Activated CD4-positive, alpha-beta T cell treated with anti-CD3 and anti-CD28 coated beads for 36 hours (primary cell): ENCODE measurements around the gene R3HDML. TPM values are rescaled to one million over a fixed set of nuclear protein-coding genes. Genes with fewer than 3 reads are reported as not detected.
A peak's percentile ranks its signal among the peaks of the same experiment; 100 is the strongest.
"Not testable (repeated sequence)": the region's sequence is repeated elsewhere in the genome, so short reads cannot be mapped to it uniquely, and the experiment has no call there.

Experiments used
- ATAC-seq: fragments of 200-7000 bp; cut with Tn5 transposase; one replicate; pipeline ENCODE4 v1.10.0; 2021; ENCODE audit warnings: mild to moderate bottlenecking, moderate library complexity
- CTCF ChIA-PET: fragments of 350-600 bp; sonication (Branson Sonifier 250); formaldehyde crosslinking; loops from one replicate; lab custom pipeline; 2021; ENCODE audit warnings: antibody characterized with exemption; lab: Charles Lee
- POLR2A ChIA-PET: fragments of 350-600 bp; sonication (Branson Sonifier 250); formaldehyde crosslinking; loops from one replicate; lab custom pipeline; 2021; ENCODE audit warnings: antibody characterized with exemption, inconsistent platforms; lab: Charles Lee
- DNase-seq: peaks from one replicate; pipeline ENCODE4 v3.0.0-alpha.2; 2020
- H3K27ac Mint-ChIP-seq: one replicate; pipeline ENCODE4 v1.8.0; 2021; ENCODE audit warnings: mixed read lengths
- H3K27me3 Mint-ChIP-seq: one replicate; pipeline ENCODE4 v1.8.0; 2021; ENCODE audit warnings: mixed read lengths
- H3K36me3 Mint-ChIP-seq: one replicate; pipeline ENCODE4 v1.8.0; 2021; ENCODE audit warnings: low read depth, mixed read lengths
- H3K4me1 Mint-ChIP-seq: one replicate; pipeline ENCODE4 v1.8.0; 2021; ENCODE audit warnings: mixed read lengths
- H3K4me3 Mint-ChIP-seq: one replicate; pipeline ENCODE4 v1.8.0; 2021; ENCODE audit warnings: mild to moderate bottlenecking, moderate library complexity, mixed read lengths
- H3K9me3 Mint-ChIP-seq: one replicate; pipeline ENCODE4 v1.8.0; 2021; ENCODE audit warnings: low read depth, mixed read lengths
- intact Hi-C, 2 experiments: fragments of 100-400 bp; cut with DNase I in 1 of 2; cut with micrococcal nuclease in 1 of 2; formaldehyde crosslinking; loops; one replicate each; pipeline versions ENCODE4 v1.14.2 to v1.15.1; 2022 to 2024; cut with DNase I, micrococcal nuclease
- total RNA-seq, 2 experiments: library from RNA; stranded (reverse); gene quantifications; one replicate each; pipeline ENCODE4 v1.2.3, GENCODE V29; 2021

The R3HDML gene
- not detected for total RNA-seq

GRCh38 chr20:44336725-44337380, at the start of gene R3HDML:
Gene R3HDML (plus strand): TSS chr20:44337043. CDS start chr20:44337158, 115 bp downstream.
- H3K36me3 Mint-ChIP-seq: no peaks in the 10 kb centered on the region
- no peak for ATAC-seq
- no peak within 1 kb of the TSS for H3K27ac Mint-ChIP-seq
- intact Hi-C loops: no loop called here
- CTCF ChIA-PET: no interaction called here
- no peak for DNase-seq
- peaks cover 6% of the 10 kb centered on the region for H3K27me3 Mint-ChIP-seq
- no peaks in the 10 kb centered on the region for H3K4me1 Mint-ChIP-seq
- no peaks in the 10 kb centered on the region for H3K9me3 Mint-ChIP-seq
- POLR2A ChIA-PET: no interaction called here
- no peak within 1 kb of the TSS for H3K4me3 Mint-ChIP-seq

- intact Hi-C loops: no loop called here
- no peaks in the 10 kb centered on the region for H3K9me3 Mint-ChIP-seq
- peaks cover 2% of the 10 kb centered on the region for H3K4me1 Mint-ChIP-seq
- H3K36me3 Mint-ChIP-seq: peaks cover 11% of the 10 kb centered on the region
- H3K27me3 Mint-ChIP-seq: no peaks in the 10 kb centered on the region
- ChIA-PET CTCF (interaction anchor here (1.0 kb wide), 1 partner anchor 71 kb away, joined by 3 read pairs; no protein-coding TSS in a partner anchor), POLR2A (no interaction called here)
- ATAC-seq (no peak), DNase-seq (no peak)
- no peak overlapping the region for H3K4me3 Mint-ChIP-seq
- H3K27ac Mint-ChIP-seq: no peak overlapping the region
Observed at GRCh38 chr20:44287272-44288097, 49.4 kb upstream of the R3HDML start.

GRCh38 chr20:44288252-44288651, 48.6 kb upstream of the R3HDML start:
- ChIA-PET POLR2A (no interaction called here), CTCF (no interaction called here)
- no peak for ATAC-seq

GRCh38 chr20:44291754-44292153, 45.1 kb upstream of the R3HDML start:
- no peak overlapping the region for H3K27ac Mint-ChIP-seq
- H3K27me3 Mint-ChIP-seq: no peaks in the 10 kb centered on the region
- H3K4me1 Mint-ChIP-seq: peaks cover 2% of the 10 kb centered on the region
- ATAC-seq (no peak), DNase-seq (no peak)
- ChIA-PET POLR2A (no interaction called here), CTCF (interaction anchor here (1.0 to 1.8 kb wide), 2 partner anchors 19 to 76 kb away, joined by 3 to 4 read pairs; partner anchors contain the start of gene FITM2)
- no peak overlapping the region for H3K4me3 Mint-ChIP-seq
- peaks cover 14% of the 10 kb centered on the region for H3K36me3 Mint-ChIP-seq
- intact Hi-C loops: no loop called here
- no peaks in the 10 kb centered on the region for H3K9me3 Mint-ChIP-seq

More at GRCh38 chr20:44288252-44288651, 48.6 kb upstream of the R3HDML start:
- Mint-ChIP-seq H3K27ac (no peak overlapping the region), H3K36me3 (peaks cover 11% of the 10 kb centered on the region), H3K4me1 (peaks cover 2% of the 10 kb centered on the region), H3K9me3 (no peaks in the 10 kb centered on the region), H3K4me3 (no peak overlapping the region), H3K27me3 (no peaks in the 10 kb centered on the region)
- intact Hi-C loops: no loop called here
- DNase-seq: peak; percentile 10

GRCh38 chr20:44296011-44296410, 40.8 kb upstream of the R3HDML start:
- ATAC-seq: no peak
- no peak for DNase-seq
- Mint-ChIP-seq H3K9me3 (no peaks in the 10 kb centered on the region), H3K27me3 (no peaks in the 10 kb centered on the region), H3K4me1 (peaks cover 2% of the 10 kb centered on the region), H3K4me3 (no peak overlapping the region), H3K36me3 (peaks cover 5% of the 10 kb centered on the region), H3K27ac (no peak overlapping the region)
- ChIA-PET CTCF (interaction anchor here (1.1 to 1.8 kb wide), 2 partner anchors 26 to 78 kb away, joined by 3 to 7 read pairs; no protein-coding TSS in a partner anchor), POLR2A (no interaction called here)
- intact Hi-C loops: no loop called here

- Mint-ChIP-seq H3K4me3 (no peak overlapping the region), H3K4me1 (peaks cover 2% of the 10 kb centered on the region), H3K9me3 (no peaks in the 10 kb centered on the region), H3K27ac (no peak overlapping the region), H3K27me3 (no peaks in the 10 kb centered on the region), H3K36me3 (peaks cover 5% of the 10 kb centered on the region)
- intact Hi-C loops: no loop called here
- ATAC-seq (no peak), DNase-seq (no peak)
- ChIA-PET POLR2A (no interaction called here), CTCF (interaction anchor here (0.7 kb wide), 1 partner anchor 81 kb away, joined by 4 read pairs; no protein-coding TSS in a partner anchor)
Observed at GRCh38 chr20:44297721-44298120, 39.1 kb upstream of the R3HDML start.

GRCh38 chr20:44299011-44299535, 37.8 kb upstream of the R3HDML start:
- POLR2A ChIA-PET, H3K27me3 Mint-ChIP-seq, H3K36me3 Mint-ChIP-seq, ATAC-seq, intact Hi-C loops, DNase-seq, H3K9me3 Mint-ChIP-seq, H3K27ac Mint-ChIP-seq, H3K4me3 Mint-ChIP-seq, H3K4me1 Mint-ChIP-seq: not testable (repeated sequence)
- CTCF ChIA-PET: interaction anchor here (1.3 to 3.7 kb wide), 3 partner anchors 12 to 84 kb away, joined by 4 to 19 read pairs (median 5); partner anchors contain the start of gene FITM2

- Mint-ChIP-seq H3K9me3 (no peaks in the 10 kb centered on the region), H3K27ac (no peak overlapping the region), H3K36me3 (peaks cover 2% of the 10 kb centered on the region), H3K4me3 (no peak overlapping the region), H3K4me1 (peaks cover 5% of the 10 kb centered on the region), H3K27me3 (no peaks in the 10 kb centered on the region)
- intact Hi-C loops: no loop called here
- ChIA-PET POLR2A (no interaction called here), CTCF (interaction anchor here (3.7 kb wide), 1 partner anchor 9 kb away, joined by 19 read pairs; the partner anchor contains the start of gene FITM2)
- DNase-seq: no peak
- ATAC-seq: no peak
Observed at GRCh38 chr20:44301285-44301684, 35.6 kb upstream of the R3HDML start.

GRCh38 chr20:44302026-44302669, 34.7 kb upstream of the R3HDML start:
- ATAC-seq (no peak), DNase-seq (no peak)
- no peaks in the 10 kb centered on the region for H3K27me3 Mint-ChIP-seq
- H3K27ac Mint-ChIP-seq: no peak overlapping the region
- ChIA-PET CTCF (interaction anchor here (0.5 to 3.7 kb wide), 3 partner anchors 9 to 86 kb away, joined by 3 to 19 read pairs (median 3); partner anchors contain the start of gene FITM2), POLR2A (no interaction called here)
- no peaks in the 10 kb centered on the region for H3K9me3 Mint-ChIP-seq
- H3K36me3 Mint-ChIP-seq: peaks cover 2% of the 10 kb centered on the region
- H3K4me3 Mint-ChIP-seq: no peak overlapping the region
- intact Hi-C loops: no loop called here
- peaks cover 5% of the 10 kb centered on the region for H3K4me1 Mint-ChIP-seq

- no peak for ATAC-seq
- POLR2A ChIA-PET: no interaction called here
- intact Hi-C loops: no loop called here
- Mint-ChIP-seq H3K27ac (no peak overlapping the region), H3K27me3 (no peaks in the 10 kb centered on the region), H3K9me3 (no peaks in the 10 kb centered on the region), H3K4me3 (no peak overlapping the region), H3K4me1 (peaks cover 5% of the 10 kb centered on the region), H3K36me3 (peaks cover 2% of the 10 kb centered on the region)
- CTCF ChIA-PET: interaction anchor here (0.7 to 3.7 kb wide), 2 partner anchors 8 to 87 kb away, joined by 3 to 19 read pairs; partner anchors contain the start of gene FITM2
- DNase-seq: no peak
Observed at GRCh38 chr20:44302736-44303135, 34.1 kb upstream of the R3HDML start.

- ChIA-PET POLR2A (no interaction called here), CTCF (interaction anchor here (1.3 kb wide), 1 partner anchor 11 kb away, joined by 3 read pairs; no protein-coding TSS in a partner anchor)
- intact Hi-C loops: no loop called here
- Mint-ChIP-seq H3K4me3 (no peak overlapping the region), H3K36me3 (peaks cover 2% of the 10 kb centered on the region), H3K4me1 (peaks cover 8% of the 10 kb centered on the region), H3K27ac (no peak overlapping the region), H3K27me3 (no peaks in the 10 kb centered on the region), H3K9me3 (no peaks in the 10 kb centered on the region)
- ATAC-seq: no peak
- no peak for DNase-seq
Observed at GRCh38 chr20:44304383-44304782, 32.5 kb upstream of the R3HDML start.
